Measurements from ENCODE around the gene RUSC2.

The RUSC2 gene

DNA sequence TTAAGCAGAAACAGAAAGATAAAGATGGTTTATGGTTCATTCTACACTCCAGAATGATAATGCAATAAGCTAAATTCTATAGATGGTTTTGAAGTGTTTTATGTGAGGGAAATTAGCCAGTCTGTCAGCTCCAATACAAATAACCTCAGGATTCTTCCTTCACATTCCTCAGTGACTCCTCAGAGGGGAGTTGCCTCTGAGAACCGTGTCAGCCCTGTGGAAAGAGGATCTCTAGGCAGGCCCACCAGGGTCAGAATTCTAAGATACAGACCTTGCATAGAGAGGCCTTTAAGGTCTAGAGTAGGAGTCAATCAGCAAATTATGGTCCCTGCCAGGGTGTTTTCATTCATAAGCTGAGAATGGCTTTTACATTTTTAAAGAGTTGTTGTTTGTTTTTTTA lies 26.6 kb downstream of the RUSC2 start:
- Histone ChIP-seq H3K27me3 (ENCODE audit: insufficient read depth, poor library complexity, severe bottlenecking) (no peaks in the 10 kb centered on the region), H3K4me3 (replicated peaks; ENCODE audit: insufficient read depth, low read length) (no peak overlapping the region), H3K27ac (replicated peaks) (no peak overlapping the region)
- TF ChIP-seq REST (IDR thresholded peaks at IDR 0.05; ENCODE audit: insufficient replicate concordance, low read depth) (no peak), GABPA (IDR thresholded peaks at IDR 0.05; ENCODE audit: low read depth) (no peak), POLR2AphosphoS5 (IDR thresholded peaks at IDR 0.05; ENCODE audit: low read depth) (no peak), SPI1 (IDR thresholded peaks at IDR 0.05; ENCODE audit: borderline replicate concordance, low read depth) (no peak)
- TF ChIP-seq, protein P1, sequence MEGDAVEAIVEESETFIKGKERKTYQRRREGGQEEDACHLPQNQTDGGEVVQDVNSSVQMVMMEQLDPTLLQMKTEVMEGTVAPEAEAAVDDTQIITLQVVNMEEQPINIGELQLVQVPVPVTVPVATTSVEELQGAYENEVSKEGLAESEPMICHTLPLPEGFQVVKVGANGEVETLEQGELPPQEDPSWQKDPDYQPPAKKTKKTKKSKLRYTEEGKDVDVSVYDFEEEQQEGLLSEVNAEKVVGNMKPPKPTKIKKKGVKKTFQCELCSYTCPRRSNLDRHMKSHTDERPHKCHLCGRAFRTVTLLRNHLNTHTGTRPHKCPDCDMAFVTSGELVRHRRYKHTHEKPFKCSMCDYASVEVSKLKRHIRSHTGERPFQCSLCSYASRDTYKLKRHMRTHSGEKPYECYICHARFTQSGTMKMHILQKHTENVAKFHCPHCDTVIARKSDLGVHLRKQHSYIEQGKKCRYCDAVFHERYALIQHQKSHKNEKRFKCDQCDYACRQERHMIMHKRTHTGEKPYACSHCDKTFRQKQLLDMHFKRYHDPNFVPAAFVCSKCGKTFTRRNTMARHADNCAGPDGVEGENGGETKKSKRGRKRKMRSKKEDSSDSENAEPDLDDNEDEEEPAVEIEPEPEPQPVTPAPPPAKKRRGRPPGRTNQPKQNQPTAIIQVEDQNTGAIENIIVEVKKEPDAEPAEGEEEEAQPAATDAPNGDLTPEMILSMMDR (IDR thresholded peaks at IDR 0.05; ENCODE audit: insufficient read depth, low read length): no peak
- no peak for DNase-seq (ENCODE audit: low read depth in 1 of 2, low spot score in 1 of 2)

DNA sequence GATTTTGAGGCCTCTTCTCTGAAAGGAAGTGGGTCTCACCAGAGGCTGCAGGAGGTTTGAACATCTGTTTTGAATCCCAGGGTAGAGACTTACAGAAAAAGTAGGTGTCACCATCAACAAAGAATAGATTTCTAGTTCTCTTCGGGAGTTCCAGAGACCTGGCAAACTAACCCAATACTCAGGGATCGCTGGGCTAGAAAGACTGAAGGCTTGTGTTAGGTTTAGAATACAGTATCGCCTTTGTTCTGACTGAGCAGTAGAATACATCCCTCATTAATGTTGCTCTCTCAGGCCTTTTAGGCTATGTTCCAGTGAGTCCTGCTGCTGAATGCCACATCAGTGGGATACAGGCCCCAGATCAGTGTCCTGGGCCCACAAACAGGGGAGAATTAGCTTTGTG lies 27.2 kb downstream of the RUSC2 start:
- H3K27me3 ChIP-seq (ENCODE audit: insufficient read depth, poor library complexity, severe bottlenecking): no peaks in the 10 kb centered on the region
- no peak for DNase-seq (ENCODE audit: low read depth in 1 of 2, low spot score in 1 of 2)
- H3K27ac ChIP-seq (replicated peaks): no peak overlapping the region
- no peak for TF ChIP-seq SPI1 (IDR thresholded peaks at IDR 0.05; ENCODE audit: borderline replicate concordance, low read depth)
- no peak for TF ChIP-seq REST (IDR thresholded peaks at IDR 0.05; ENCODE audit: insufficient replicate concordance, low read depth)
- TF ChIP-seq GABPA (IDR thresholded peaks at IDR 0.05; ENCODE audit: low read depth): no peak
- TF ChIP-seq POLR2AphosphoS5 (IDR thresholded peaks at IDR 0.05; ENCODE audit: low read depth): no peak
- TF ChIP-seq, protein P1 (IDR thresholded peaks at IDR 0.05; ENCODE audit: insufficient read depth, low read length): no peak
- no peak overlapping the region for H3K4me3 ChIP-seq (replicated peaks; ENCODE audit: insufficient read depth, low read length)

DNA sequence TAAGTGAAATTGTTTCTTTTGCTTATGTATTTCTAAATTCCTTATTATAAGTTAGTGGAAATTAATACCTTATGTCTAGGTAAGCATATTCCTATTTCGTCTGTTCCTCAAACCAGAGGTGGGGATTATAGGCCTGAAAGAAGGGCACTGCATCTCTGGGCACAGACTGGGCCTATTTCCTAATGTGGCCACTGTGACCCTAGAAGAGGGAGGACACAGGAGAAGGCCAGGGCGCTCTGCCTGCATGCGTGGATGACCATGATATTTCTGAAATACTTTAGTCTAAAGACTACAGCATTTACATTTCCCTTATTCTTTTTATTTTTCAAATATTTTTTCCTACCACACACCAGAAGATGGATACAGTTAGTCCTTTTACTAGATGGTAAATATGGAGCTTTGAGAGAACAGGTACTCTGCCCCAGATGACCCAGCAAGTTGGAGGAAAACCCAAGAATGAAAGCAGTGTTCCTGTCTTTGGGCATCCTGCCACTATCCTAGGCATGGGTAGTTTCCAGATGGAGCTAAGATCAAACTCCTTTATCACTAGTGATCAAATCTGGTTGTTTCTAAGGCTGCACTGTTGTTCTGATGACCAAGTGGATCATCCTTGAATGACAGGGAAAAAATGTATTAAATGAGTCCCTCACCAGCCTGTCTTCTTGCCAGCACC lies 27.8 kb downstream of the RUSC2 start:
- TF ChIP-seq SPI1 (IDR thresholded peaks at IDR 0.05; ENCODE audit: borderline replicate concordance, low read depth) (no peak), POLR2AphosphoS5 (IDR thresholded peaks at IDR 0.05; ENCODE audit: low read depth) (no peak), REST (IDR thresholded peaks at IDR 0.05; ENCODE audit: insufficient replicate concordance, low read depth) (no peak), GABPA (IDR thresholded peaks at IDR 0.05; ENCODE audit: low read depth) (no peak)
- TF ChIP-seq, protein P1 (IDR thresholded peaks at IDR 0.05; ENCODE audit: insufficient read depth, low read length): no peak
- Histone ChIP-seq H3K27me3 (ENCODE audit: insufficient read depth, poor library complexity, severe bottlenecking) (no peaks in the 10 kb centered on the region), H3K27ac (replicated peaks) (no peak overlapping the region), H3K4me3 (replicated peaks; ENCODE audit: insufficient read depth, low read length) (no peak overlapping the region)
- no peak for DNase-seq (ENCODE audit: low read depth in 1 of 2, low spot score in 1 of 2)
